Measurements from ENCODE around the gene TBCK. TPM values are rescaled to one million over a fixed set of nuclear protein-coding genes. Genes with fewer than 3 reads are reported as not detected.

Gene TBCK
- total and polyA plus RNA-seq, 4 experiments from 2014 or later: 23.7 to 62.3 (median 43.1) TPM

GRCh38 chr4:106036848-106037247, 279.2 kb downstream of the TBCK start:
- Histone ChIP-seq H3K27ac (ENCODE audit: low read depth, low read length) (no peak overlapping the region), H3K36me3 (ENCODE audit: insufficient read depth, low read length) (no peaks in the 10 kb centered on the region), H3K27me3 (ENCODE audit: insufficient read depth, low read length) (no peaks in the 10 kb centered on the region), H3K4me3 (ENCODE audit: low read length in 2 of 2) (no peak overlapping the region), H3K4me1 (ENCODE audit: insufficient read depth, low read length) (no peaks in the 10 kb centered on the region), H3K9me3 (ENCODE audit: control insufficient read depth in 1 of 2, low read length in 2 of 2) (no peaks in the 10 kb centered on the region)
- intact Hi-C loops (cut with micrococcal nuclease): no loop called here
- Mint-ChIP-seq H3K27ac (no peak overlapping the region), H3K36me3 (no peaks in the 10 kb centered on the region), H3K4me3 (no peak overlapping the region), H3K4me1 (no peaks in the 10 kb centered on the region), H3K9me3 (peaks cover 0 to 18% (median 10%) of the 10 kb centered on the region in 8 donors), H3K27me3 (no peaks in the 10 kb centered on the region)
- ChIA-PET POLR2A (ENCODE audit: partially characterized antibody) (no interaction called here), CTCF (ENCODE audit: partially characterized antibody) (no interaction called here)
- DNase-seq: no peak

- CTCF ChIA-PET (ENCODE audit: partially characterized antibody): no interaction called here
- H3K4me1 Mint-ChIP-seq: no peaks in the 10 kb centered on the region
- Histone ChIP-seq H3K36me3 (ENCODE audit: insufficient read depth, low read length) (no peaks in the 10 kb centered on the region), H3K4me1 (ENCODE audit: insufficient read depth, low read length) (no peaks in the 10 kb centered on the region), H3K4me3 (ENCODE audit: low read length in 2 of 2) (no peak overlapping the region), H3K27ac (ENCODE audit: low read depth, low read length) (no peak overlapping the region), H3K9me3 (ENCODE audit: control insufficient read depth in 1 of 2, low read length in 2 of 2) (no peaks in the 10 kb centered on the region), H3K27me3 (ENCODE audit: insufficient read depth, low read length) (no peaks in the 10 kb centered on the region)
- POLR2A ChIA-PET (ENCODE audit: partially characterized antibody): no interaction called here
- DNase-seq: no peak
- intact Hi-C loops (cut with micrococcal nuclease): no loop called here
- no peak overlapping the region for H3K27ac Mint-ChIP-seq
- peaks cover 0 to 23% (median 14%) of the 10 kb centered on the region in 8 donors for H3K9me3 Mint-ChIP-seq
- no peaks in the 10 kb centered on the region for H3K36me3 Mint-ChIP-seq
- H3K27me3 Mint-ChIP-seq: no peaks in the 10 kb centered on the region
- no peak overlapping the region for H3K4me3 Mint-ChIP-seq
Measured at GRCh38 chr4:106036334-106036733, 279.7 kb downstream of the TBCK start.

- H3K36me3 ChIP-seq (ENCODE audit: insufficient read depth, low read length): no peaks in the 10 kb centered on the region
Measured at GRCh38 chr4:106035204-106035603, 280.8 kb downstream of the TBCK start.

GRCh38 chr4:106034751-106035150, 281.3 kb downstream of the TBCK start:
- Histone ChIP-seq H3K27me3 (ENCODE audit: insufficient read depth, low read length) (no peaks in the 10 kb centered on the region), H3K9me3 (ENCODE audit: control insufficient read depth in 1 of 2, low read length in 2 of 2) (no peaks in the 10 kb centered on the region), H3K4me3 (ENCODE audit: low read length in 2 of 2) (no peak overlapping the region), H3K27ac (ENCODE audit: low read depth, low read length) (no peak overlapping the region), H3K4me1 (ENCODE audit: insufficient read depth, low read length) (no peaks in the 10 kb centered on the region), H3K36me3 (ENCODE audit: insufficient read depth, low read length) (no peaks in the 10 kb centered on the region)
- DNase-seq: no peak
- Mint-ChIP-seq H3K27ac (no peak overlapping the region), H3K4me1 (no peaks in the 10 kb centered on the region), H3K27me3 (no peaks in the 10 kb centered on the region), H3K9me3 (peaks cover 0 to 39% (median 27%) of the 10 kb centered on the region in 8 donors), H3K4me3 (no peak overlapping the region), H3K36me3 (no peaks in the 10 kb centered on the region)
- CTCF ChIA-PET (ENCODE audit: partially characterized antibody): no interaction called here
- intact Hi-C loops (cut with micrococcal nuclease): no loop called here
- POLR2A ChIA-PET (ENCODE audit: partially characterized antibody): no interaction called here

More at GRCh38 chr4:106035204-106035603, 280.8 kb downstream of the TBCK start:
- Mint-ChIP-seq H3K27ac (no peak overlapping the region), H3K36me3 (no peaks in the 10 kb centered on the region), H3K4me3 (no peak overlapping the region), H3K27me3 (no peaks in the 10 kb centered on the region), H3K9me3 (peaks cover 0 to 34% (median 23%) of the 10 kb centered on the region in 8 donors), H3K4me1 (no peaks in the 10 kb centered on the region)
- Histone ChIP-seq H3K4me3 (ENCODE audit: low read length in 2 of 2) (no peak overlapping the region), H3K4me1 (ENCODE audit: insufficient read depth, low read length) (no peaks in the 10 kb centered on the region), H3K27ac (ENCODE audit: low read depth, low read length) (no peak overlapping the region), H3K27me3 (ENCODE audit: insufficient read depth, low read length) (no peaks in the 10 kb centered on the region), H3K9me3 (ENCODE audit: control insufficient read depth in 1 of 2, low read length in 2 of 2) (no peaks in the 10 kb centered on the region)
- ChIA-PET CTCF (ENCODE audit: partially characterized antibody) (no interaction called here), POLR2A (ENCODE audit: partially characterized antibody) (no interaction called here)
- no peak for DNase-seq
- intact Hi-C loops (cut with micrococcal nuclease): no loop called here

- Mint-ChIP-seq H3K27ac (no peak overlapping the region), H3K4me1 (no peaks in the 10 kb centered on the region), H3K4me3 (no peak overlapping the region), H3K36me3 (no peaks in the 10 kb centered on the region), H3K9me3 (peaks cover 0 to 44% (median 30%) of the 10 kb centered on the region in 8 donors), H3K27me3 (no peaks in the 10 kb centered on the region)
- Histone ChIP-seq H3K27me3 (ENCODE audit: insufficient read depth, low read length) (no peaks in the 10 kb centered on the region), H3K4me3 (ENCODE audit: low read length in 2 of 2) (no peak overlapping the region), H3K27ac (ENCODE audit: low read depth, low read length) (no peak overlapping the region), H3K4me1 (ENCODE audit: insufficient read depth, low read length) (no peaks in the 10 kb centered on the region), H3K36me3 (ENCODE audit: insufficient read depth, low read length) (no peaks in the 10 kb centered on the region), H3K9me3 (ENCODE audit: control insufficient read depth in 1 of 2, low read length in 2 of 2) (no peaks in the 10 kb centered on the region)
- CTCF ChIA-PET (ENCODE audit: partially characterized antibody): no interaction called here
- DNase-seq: no peak
- intact Hi-C loops (cut with micrococcal nuclease): no loop called here
- POLR2A ChIA-PET (ENCODE audit: partially characterized antibody): no interaction called here
Measured at GRCh38 chr4:106034220-106034619, 281.8 kb downstream of the TBCK start.

- no peaks in the 10 kb centered on the region for H3K27me3 ChIP-seq (ENCODE audit: insufficient read depth, low read length)
- no peak for DNase-seq
- Mint-ChIP-seq H3K4me1 (no peaks in the 10 kb centered on the region), H3K36me3 (no peaks in the 10 kb centered on the region), H3K27ac (no peak overlapping the region), H3K9me3 (peaks cover 0 to 44% (median 30%) of the 10 kb centered on the region in 8 donors), H3K4me3 (no peak overlapping the region), H3K27me3 (no peaks in the 10 kb centered on the region)
- H3K36me3 ChIP-seq (ENCODE audit: insufficient read depth, low read length): no peaks in the 10 kb centered on the region
- CTCF ChIA-PET (ENCODE audit: partially characterized antibody): no interaction called here
- no peaks in the 10 kb centered on the region for H3K4me1 ChIP-seq (ENCODE audit: insufficient read depth, low read length)
- intact Hi-C loops (cut with micrococcal nuclease): no loop called here
- POLR2A ChIA-PET (ENCODE audit: partially characterized antibody): no interaction called here
- no peak overlapping the region for H3K4me3 ChIP-seq (ENCODE audit: low read length in 2 of 2)
- no peaks in the 10 kb centered on the region for H3K9me3 ChIP-seq (ENCODE audit: control insufficient read depth in 1 of 2, low read length in 2 of 2)
- no peak overlapping the region for H3K27ac ChIP-seq (ENCODE audit: low read depth, low read length)
Measured at GRCh38 chr4:106033469-106033868, 282.5 kb downstream of the TBCK start.

GRCh38 chr4:106032851-106033286, 283.1 kb downstream of the TBCK start:
- Histone ChIP-seq H3K4me3 (ENCODE audit: low read length in 2 of 2) (no peak overlapping the region), H3K36me3 (ENCODE audit: insufficient read depth, low read length) (no peaks in the 10 kb centered on the region), H3K27ac (ENCODE audit: low read depth, low read length) (no peak overlapping the region), H3K4me1 (ENCODE audit: insufficient read depth, low read length) (no peaks in the 10 kb centered on the region), H3K27me3 (ENCODE audit: insufficient read depth, low read length) (no peaks in the 10 kb centered on the region), H3K9me3 (ENCODE audit: control insufficient read depth in 1 of 2, low read length in 2 of 2) (no peaks in the 10 kb centered on the region)
- ChIA-PET CTCF (ENCODE audit: partially characterized antibody) (no interaction called here), POLR2A (ENCODE audit: partially characterized antibody) (no interaction called here)
- intact Hi-C loops (cut with micrococcal nuclease): no loop called here
- H3K9me3 Mint-ChIP-seq: peaks cover 0 to 49% (median 33%) of the 10 kb centered on the region in 8 donors
- no peak overlapping the region for H3K27ac Mint-ChIP-seq
- no peak for DNase-seq
- H3K36me3 Mint-ChIP-seq: no peaks in the 10 kb centered on the region
- no peaks in the 10 kb centered on the region for H3K4me1 Mint-ChIP-seq
- no peak overlapping the region for H3K4me3 Mint-ChIP-seq
- peaks cover 0 to 2% of the 10 kb centered on the region in 2 donors for H3K27me3 Mint-ChIP-seq

- intact Hi-C loops (cut with micrococcal nuclease): no loop called here
- POLR2A ChIA-PET (ENCODE audit: partially characterized antibody): no interaction called here
Measured at GRCh38 chr4:106022454-106022853, 293.6 kb downstream of the TBCK start.

More at GRCh38 chr4:106022454-106022853, 293.6 kb downstream of the TBCK start:
- Mint-ChIP-seq H3K9me3 (peaks cover 0 to 11% (median 4%) of the 10 kb centered on the region in 8 donors), H3K4me3 (no peak overlapping the region), H3K36me3 (no peaks in the 10 kb centered on the region), H3K27me3 (no peaks in the 10 kb centered on the region), H3K27ac (no peak overlapping the region), H3K4me1 (no peaks in the 10 kb centered on the region)
- CTCF ChIA-PET (ENCODE audit: partially characterized antibody): no interaction called here
- H3K4me1 ChIP-seq (ENCODE audit: insufficient read depth, low read length): no peaks in the 10 kb centered on the region
- H3K9me3 ChIP-seq (ENCODE audit: control insufficient read depth in 1 of 2, low read length in 2 of 2): no peaks in the 10 kb centered on the region
- H3K36me3 ChIP-seq (ENCODE audit: insufficient read depth, low read length): no peaks in the 10 kb centered on the region
- DNase-seq: no peak
- no peaks in the 10 kb centered on the region for H3K27me3 ChIP-seq (ENCODE audit: insufficient read depth, low read length)
- no peak overlapping the region for H3K4me3 ChIP-seq (ENCODE audit: low read length in 2 of 2)
- no peak overlapping the region for H3K27ac ChIP-seq (ENCODE audit: low read depth, low read length)
